22Rv1 (cell line): Measurements from ENCODE around the gene LYVE1.

Source experiments
- ZFX ChIP-seq: fragments of 450-650 bp; IDR thresholded peaks from 2 replicates; pipeline ENCODE4 v1.6.1; 2017; ENCODE audit warnings: antibody characterized with exemption, borderline replicate concordance
- TF ChIP-seq, protein P1 (sequence below): fragments of 450-650 bp; IDR thresholded peaks from 2 replicates; pipeline ENCODE4 v1.5.1; 2017; ENCODE audit warnings: mild to moderate bottlenecking

DNA sequence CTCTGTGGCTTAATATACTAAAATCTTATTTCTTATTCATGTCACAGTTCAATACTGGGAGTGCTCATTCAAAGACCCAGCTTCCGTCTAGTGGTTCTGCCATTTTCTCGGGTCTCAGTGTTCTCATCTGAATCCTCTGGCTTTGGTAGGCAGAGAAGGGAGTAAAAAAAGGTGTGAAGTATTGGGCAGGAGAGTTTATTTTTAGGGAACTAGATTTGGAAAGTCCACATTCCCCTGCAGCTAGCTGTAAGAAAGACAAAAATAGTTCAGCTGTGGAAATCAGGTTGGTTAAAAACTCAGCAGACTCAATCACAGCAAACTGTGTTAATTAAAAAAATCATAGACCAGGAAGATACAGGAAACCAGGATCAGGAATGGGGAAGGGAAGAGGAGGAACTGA is 4.1 kb upstream of the LYVE1 start:
- TF ChIP-seq, protein P1, sequence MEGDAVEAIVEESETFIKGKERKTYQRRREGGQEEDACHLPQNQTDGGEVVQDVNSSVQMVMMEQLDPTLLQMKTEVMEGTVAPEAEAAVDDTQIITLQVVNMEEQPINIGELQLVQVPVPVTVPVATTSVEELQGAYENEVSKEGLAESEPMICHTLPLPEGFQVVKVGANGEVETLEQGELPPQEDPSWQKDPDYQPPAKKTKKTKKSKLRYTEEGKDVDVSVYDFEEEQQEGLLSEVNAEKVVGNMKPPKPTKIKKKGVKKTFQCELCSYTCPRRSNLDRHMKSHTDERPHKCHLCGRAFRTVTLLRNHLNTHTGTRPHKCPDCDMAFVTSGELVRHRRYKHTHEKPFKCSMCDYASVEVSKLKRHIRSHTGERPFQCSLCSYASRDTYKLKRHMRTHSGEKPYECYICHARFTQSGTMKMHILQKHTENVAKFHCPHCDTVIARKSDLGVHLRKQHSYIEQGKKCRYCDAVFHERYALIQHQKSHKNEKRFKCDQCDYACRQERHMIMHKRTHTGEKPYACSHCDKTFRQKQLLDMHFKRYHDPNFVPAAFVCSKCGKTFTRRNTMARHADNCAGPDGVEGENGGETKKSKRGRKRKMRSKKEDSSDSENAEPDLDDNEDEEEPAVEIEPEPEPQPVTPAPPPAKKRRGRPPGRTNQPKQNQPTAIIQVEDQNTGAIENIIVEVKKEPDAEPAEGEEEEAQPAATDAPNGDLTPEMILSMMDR = no peak
- TF ChIP-seq ZFX = no peak
